Glutamatergic neuron (in vitro differentiated cells): ENCODE results near the gene SHROOM4. TPM values are rescaled to one million over a fixed set of nuclear protein-coding genes. Genes with fewer than 3 reads are reported as not detected.

Experiments
- DNase-seq: peaks from one replicate; pipeline ENCODE4 v3.0.0; 2022
- H3K27ac Mint-ChIP-seq: one replicate; pipeline ENCODE4 v1.8.0; 2020; ENCODE audit warnings: mild to moderate bottlenecking, mixed read lengths, inconsistent platforms; ENCODE audit not compliant: unreplicated experiment
- H3K27me3 Mint-ChIP-seq: one replicate; pipeline ENCODE4 v1.8.0; 2020; ENCODE audit warnings: mild to moderate bottlenecking, moderate library complexity, mixed read lengths, inconsistent platforms; ENCODE audit not compliant: unreplicated experiment
- H3K36me3 Mint-ChIP-seq: one replicate; pipeline ENCODE4 v1.8.0; 2020; ENCODE audit warnings: mild to moderate bottlenecking, mixed read lengths, inconsistent platforms; ENCODE audit not compliant: unreplicated experiment
- H3K4me1 Mint-ChIP-seq: one replicate; pipeline ENCODE4 v1.8.0; 2020; ENCODE audit warnings: mild to moderate bottlenecking, low read depth, mixed read lengths, inconsistent platforms; ENCODE audit not compliant: unreplicated experiment
- H3K4me3 Mint-ChIP-seq: one replicate; pipeline ENCODE4 v1.8.0; 2020; ENCODE audit warnings: mild to moderate bottlenecking, mixed read lengths, inconsistent platforms; ENCODE audit not compliant: unreplicated experiment
- H3K9me3 Mint-ChIP-seq: one replicate; pipeline ENCODE4 v1.8.0; 2020; ENCODE audit warnings: mild to moderate bottlenecking, moderate library complexity, mixed read lengths, inconsistent platforms; ENCODE audit not compliant: unreplicated experiment
- CTCF ChIP-seq: fragments of 200-600 bp; sonication (generic); IDR thresholded peaks from one replicate; pipeline ENCODE4 v1.5.0; 2021; ENCODE audit not compliant: partially characterized antibody, unreplicated experiment
- total RNA-seq: library from RNA; stranded (reverse); fragmentation: NEBNext Ultra II Directional; extraction: Animal tissue kit (Norgen Biotek cat#: 25700); gene quantifications from one replicate; pipeline ENCODE4 v1.2.1, GENCODE V29; 2021; ENCODE audit not compliant: unreplicated experiment

Gene SHROOM4
- total RNA-seq, 1 donor from 2014 or later = 0.96 TPM

DNA sequence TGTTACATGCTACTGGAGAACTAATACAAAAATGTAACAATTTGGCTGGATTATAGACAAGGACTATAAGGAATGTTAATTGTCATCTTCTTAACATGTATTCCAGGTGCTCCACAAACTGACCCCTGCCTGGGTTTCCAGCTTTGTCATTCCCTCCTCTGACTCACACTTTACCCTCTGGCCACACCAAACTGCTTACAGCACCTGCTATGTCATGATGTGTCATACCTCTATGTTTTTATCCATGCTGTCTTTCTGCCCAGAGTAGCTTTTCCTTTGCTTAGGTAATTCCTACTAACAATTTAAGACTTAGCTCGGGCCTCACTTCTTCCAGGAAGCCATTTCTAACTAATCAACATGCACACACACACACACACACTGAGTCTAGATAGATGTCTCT, 14.0 kb upstream of the SHROOM4 start:
- Mint-ChIP-seq H3K4me1 (no peaks in the 10 kb centered on the region), H3K4me3 (no peak overlapping the region), H3K9me3 (peaks cover 1% of the 10 kb centered on the region), H3K27me3 (no peaks in the 10 kb centered on the region), H3K36me3 (no peaks in the 10 kb centered on the region), H3K27ac (no peak overlapping the region)
- TF ChIP-seq CTCF = no peak
- DNase-seq = no peak

GRCh38 chrX:50825825-50826224, 11.8 kb upstream of the SHROOM4 start:
- Mint-ChIP-seq H3K36me3 (no peaks in the 10 kb centered on the region), H3K4me1 (no peaks in the 10 kb centered on the region), H3K4me3 (no peak overlapping the region), H3K27ac (no peak overlapping the region), H3K9me3 (peaks cover 1% of the 10 kb centered on the region), H3K27me3 (no peaks in the 10 kb centered on the region)
- DNase-seq = no peak
- TF ChIP-seq CTCF = no peak

DNA sequence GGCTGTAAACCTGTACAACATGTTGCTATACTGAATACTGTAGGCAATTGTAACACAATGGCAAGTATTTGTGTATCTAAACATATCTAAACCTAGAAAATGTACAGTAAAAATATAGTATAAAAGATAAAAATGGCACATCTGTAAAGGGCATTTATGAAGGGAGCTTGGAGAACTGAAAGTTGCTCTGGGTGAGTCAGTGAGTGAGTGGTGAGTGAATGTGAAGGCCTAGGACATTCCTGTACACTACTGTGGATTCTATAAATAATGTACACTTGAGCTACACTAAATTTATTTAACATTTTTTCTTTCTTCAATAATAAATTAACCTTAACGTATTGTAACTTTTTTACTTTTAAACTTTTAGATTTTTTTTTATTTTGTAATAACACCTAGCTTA, 5.0 kb upstream of the SHROOM4 start:
- no peaks in the 10 kb centered on the region for H3K36me3 Mint-ChIP-seq
- H3K27me3 Mint-ChIP-seq = peaks cover 2% of the 10 kb centered on the region
- no peak for DNase-seq
- no peak overlapping the region for H3K27ac Mint-ChIP-seq
- no peak for TF ChIP-seq CTCF
- no peaks in the 10 kb centered on the region for H3K4me1 Mint-ChIP-seq
- H3K9me3 Mint-ChIP-seq = no peaks in the 10 kb centered on the region
- H3K4me3 Mint-ChIP-seq = no peak overlapping the region

GRCh38 chrX:50815120-50815519, 1.1 kb upstream of the SHROOM4 start:
- H3K4me3 Mint-ChIP-seq = no peak overlapping the region

GRCh38 chrX:50814701-50815100, 707 bp upstream of the SHROOM4 start:
- peak overlapping the region; percentile 86 for H3K4me3 Mint-ChIP-seq
- no peak overlapping the region for H3K27ac Mint-ChIP-seq
- no peaks in the 10 kb centered on the region for H3K9me3 Mint-ChIP-seq
- no peaks in the 10 kb centered on the region for H3K36me3 Mint-ChIP-seq
- H3K27me3 Mint-ChIP-seq = peaks cover 2% of the 10 kb centered on the region
- no peak for TF ChIP-seq CTCF
- H3K4me1 Mint-ChIP-seq = no peaks in the 10 kb centered on the region
- DNase-seq = no peak

More at GRCh38 chrX:50815120-50815519, 1.1 kb upstream of the SHROOM4 start:
- TF ChIP-seq CTCF = no peak
- Mint-ChIP-seq H3K9me3 (no peaks in the 10 kb centered on the region), H3K4me1 (no peaks in the 10 kb centered on the region), H3K36me3 (no peaks in the 10 kb centered on the region), H3K27ac (no peak overlapping the region), H3K27me3 (peaks cover 2% of the 10 kb centered on the region)
- no peak for DNase-seq
